ENCODE data around the gene ANXA4.

ANXA4 gene

GRCh38 chr2:69837533-69837932, 95.6 kb downstream of the ANXA4 start:
- DNase-seq (ENCODE audit: low read depth): no peak
- Histone ChIP-seq H3K9me3 (ENCODE audit: control insufficient read depth, low read length) (no peaks in the 10 kb centered on the region), H3K4me1 (ENCODE audit: control insufficient read depth, insufficient read depth, low read length) (no peaks in the 10 kb centered on the region), H3K9ac (ENCODE audit: low read length) (no peak overlapping the region), H3K27me3 (replicated peaks; ENCODE audit: control insufficient read depth, insufficient read depth, low read length) (no peaks in the 10 kb centered on the region), H3K4me3 (ENCODE audit: low read length) (no peak overlapping the region), H3K36me3 (ENCODE audit: control insufficient read depth, insufficient read depth, low read length, severe bottlenecking) (peaks cover 10% of the 10 kb centered on the region)

GRCh38 chr2:69843993-69844392, 102.1 kb downstream of the ANXA4 start:
- peaks cover 34% of the 10 kb centered on the region for H3K36me3 ChIP-seq (ENCODE audit: control insufficient read depth, insufficient read depth, low read length, severe bottlenecking)

GRCh38 chr2:69844560-69844959, 102.6 kb downstream of the ANXA4 start:
- Histone ChIP-seq H3K9ac (ENCODE audit: low read length) (no peak overlapping the region), H3K36me3 (ENCODE audit: control insufficient read depth, insufficient read depth, low read length, severe bottlenecking) (peaks cover 32% of the 10 kb centered on the region)
- no peak for DNase-seq (ENCODE audit: low read depth)

More at GRCh38 chr2:69843993-69844392, 102.1 kb downstream of the ANXA4 start:
- Histone ChIP-seq H3K4me3 (ENCODE audit: low read length) (no peak overlapping the region), H3K4me1 (ENCODE audit: control insufficient read depth, insufficient read depth, low read length) (peaks cover 3% of the 10 kb centered on the region), H3K9me3 (ENCODE audit: control insufficient read depth, low read length) (no peaks in the 10 kb centered on the region), H3K27me3 (replicated peaks; ENCODE audit: control insufficient read depth, insufficient read depth, low read length) (no peaks in the 10 kb centered on the region), H3K9ac (ENCODE audit: low read length) (no peak overlapping the region)
- DNase-seq (ENCODE audit: low read depth): no peak

GRCh38 chr2:69846182-69847067, 104.5 kb downstream of the ANXA4 start:
- Histone ChIP-seq H3K4me1 (ENCODE audit: control insufficient read depth, insufficient read depth, low read length) (peaks cover 3% of the 10 kb centered on the region), H3K9me3 (ENCODE audit: control insufficient read depth, low read length) (no peaks in the 10 kb centered on the region), H3K36me3 (ENCODE audit: control insufficient read depth, insufficient read depth, low read length, severe bottlenecking) (peaks cover 31% of the 10 kb centered on the region), H3K4me3 (ENCODE audit: low read length) (no peak overlapping the region), H3K9ac (ENCODE audit: low read length) (no peak overlapping the region), H3K27me3 (replicated peaks; ENCODE audit: control insufficient read depth, insufficient read depth, low read length) (no peaks in the 10 kb centered on the region)
- no peak for DNase-seq (ENCODE audit: low read depth)

More at GRCh38 chr2:69844560-69844959, 102.6 kb downstream of the ANXA4 start:
- peaks cover 3% of the 10 kb centered on the region for H3K4me1 ChIP-seq (ENCODE audit: control insufficient read depth, insufficient read depth, low read length)
- H3K4me3 ChIP-seq (ENCODE audit: low read length): no peak overlapping the region
- no peaks in the 10 kb centered on the region for H3K9me3 ChIP-seq (ENCODE audit: control insufficient read depth, low read length)
- H3K27me3 ChIP-seq (replicated peaks; ENCODE audit: control insufficient read depth, insufficient read depth, low read length): no peaks in the 10 kb centered on the region

GRCh38 chr2:69847068-69847828, 105.3 kb downstream of the ANXA4 start:
- no peaks in the 10 kb centered on the region for H3K9me3 ChIP-seq (ENCODE audit: control insufficient read depth, low read length)
- H3K27me3 ChIP-seq (replicated peaks; ENCODE audit: control insufficient read depth, insufficient read depth, low read length): no peaks in the 10 kb centered on the region
- peaks cover 3% of the 10 kb centered on the region for H3K4me1 ChIP-seq (ENCODE audit: control insufficient read depth, insufficient read depth, low read length)
- no peak for DNase-seq (ENCODE audit: low read depth)
- H3K4me3 ChIP-seq (ENCODE audit: low read length): no peak overlapping the region
- H3K9ac ChIP-seq (ENCODE audit: low read length): no peak overlapping the region
- H3K36me3 ChIP-seq (ENCODE audit: control insufficient read depth, insufficient read depth, low read length, severe bottlenecking): peaks cover 31% of the 10 kb centered on the region

- Histone ChIP-seq H3K4me1 (ENCODE audit: control insufficient read depth, insufficient read depth, low read length) (peaks cover 3% of the 10 kb centered on the region), H3K4me3 (ENCODE audit: low read length) (no peak overlapping the region), H3K36me3 (ENCODE audit: control insufficient read depth, insufficient read depth, low read length, severe bottlenecking) (peaks cover 31% of the 10 kb centered on the region), H3K9ac (ENCODE audit: low read length) (peak overlapping the region; percentile 28), H3K27me3 (replicated peaks; ENCODE audit: control insufficient read depth, insufficient read depth, low read length) (no peaks in the 10 kb centered on the region), H3K9me3 (ENCODE audit: control insufficient read depth, low read length) (no peaks in the 10 kb centered on the region)
- no peak for DNase-seq (ENCODE audit: low read depth)
Observed at GRCh38 chr2:69848186-69848790, 106.4 kb downstream of the ANXA4 start.

- H3K4me1 ChIP-seq (ENCODE audit: control insufficient read depth, insufficient read depth, low read length): no peaks in the 10 kb centered on the region
- no peak overlapping the region for H3K9ac ChIP-seq (ENCODE audit: low read length)
- H3K4me3 ChIP-seq (ENCODE audit: low read length): no peak overlapping the region
- H3K27me3 ChIP-seq (replicated peaks; ENCODE audit: control insufficient read depth, insufficient read depth, low read length): no peaks in the 10 kb centered on the region
- DNase-seq (ENCODE audit: low read depth): no peak
- H3K36me3 ChIP-seq (ENCODE audit: control insufficient read depth, insufficient read depth, low read length, severe bottlenecking): peaks cover 12% of the 10 kb centered on the region
- H3K9me3 ChIP-seq (ENCODE audit: control insufficient read depth, low read length): no peaks in the 10 kb centered on the region
Observed at GRCh38 chr2:69858261-69858660, 116.3 kb downstream of the ANXA4 start.

GRCh38 chr2:69863298-69863697, 121.4 kb downstream of the ANXA4 start:
- no peaks in the 10 kb centered on the region for H3K4me1 ChIP-seq (ENCODE audit: control insufficient read depth, insufficient read depth, low read length)
- no peak for DNase-seq (ENCODE audit: low read depth)
- no peak overlapping the region for H3K4me3 ChIP-seq (ENCODE audit: low read length)
- no peak overlapping the region for H3K9ac ChIP-seq (ENCODE audit: low read length)
- H3K9me3 ChIP-seq (ENCODE audit: control insufficient read depth, low read length): no peaks in the 10 kb centered on the region
- H3K36me3 ChIP-seq (ENCODE audit: control insufficient read depth, insufficient read depth, low read length, severe bottlenecking): peaks cover 44% of the 10 kb centered on the region
- H3K27me3 ChIP-seq (replicated peaks; ENCODE audit: control insufficient read depth, insufficient read depth, low read length): no peaks in the 10 kb centered on the region

All from adipocyte (in vitro differentiated cells).